8988T (cell line): Measurements from ENCODE around the gene SLC49A3.
"Not testable (repeated sequence)": the region's sequence is repeated elsewhere in the genome, so short reads cannot be mapped to it uniquely, and the experiment has no call there.

Experiments used
- DNase-seq: peaks from one replicate; pipeline ENCODE4 v3.0.0; 2011

Gene SLC49A3

DNA sequence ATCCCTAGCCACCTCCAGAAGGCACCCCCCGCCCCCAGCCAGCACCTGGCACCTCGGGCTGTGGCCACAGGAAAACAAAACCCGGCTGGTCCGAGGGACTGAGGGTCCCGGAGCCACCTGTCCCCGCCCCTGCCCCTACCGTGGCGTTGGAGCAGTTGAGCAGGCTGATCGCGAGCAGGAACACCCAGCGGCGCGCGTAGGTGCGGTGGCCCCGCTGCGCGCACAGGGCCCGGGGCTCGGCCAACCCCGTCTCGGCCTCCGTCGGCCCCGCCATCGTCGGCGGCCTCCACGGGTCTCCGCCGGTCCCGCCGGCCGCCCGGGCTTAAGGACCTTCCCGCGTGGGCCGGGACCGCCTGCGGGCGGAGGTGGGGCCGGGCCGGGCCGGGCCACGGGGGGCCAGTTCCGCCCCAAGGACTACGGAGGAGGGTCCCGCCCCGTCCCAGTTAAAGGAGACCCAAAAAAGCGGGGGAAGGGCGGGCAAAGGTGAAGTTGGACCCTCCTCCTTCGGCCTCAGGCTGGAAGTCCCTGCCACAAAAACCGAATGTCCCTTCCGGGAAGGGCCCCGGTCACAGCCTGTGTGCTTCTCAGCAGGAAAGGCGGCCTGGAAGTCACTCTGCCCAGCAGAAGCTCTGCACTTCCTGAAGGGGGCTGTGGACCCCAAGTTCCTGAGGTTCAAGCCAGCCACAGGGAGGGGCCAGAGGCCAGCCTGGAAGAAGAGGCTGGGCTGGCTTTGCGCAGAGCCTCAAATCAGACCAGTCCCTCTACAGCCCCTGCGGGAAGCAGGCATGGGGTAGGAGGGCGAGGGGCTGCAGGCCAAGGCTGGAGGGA is at the start of gene SLC49A3:
TSS of gene SLC49A3 (minus strand) at position 298 of the 828 bp plus-strand sequence. CDS start at position 274, 24 bp downstream.
- no peak for DNase-seq

- DNase-seq, result not testable (repeated sequence)
These were observed 47.6 kb upstream of the SLC49A3 start for GRCh38 chr4:736561-736960.

- no peak for DNase-seq
These were observed 46.6 kb upstream of the SLC49A3 start for GRCh38 chr4:735583-735982.

GRCh38 chr4:734951-735350 is 46.0 kb upstream of the SLC49A3 start:
- DNase-seq, result no peak

DNA sequence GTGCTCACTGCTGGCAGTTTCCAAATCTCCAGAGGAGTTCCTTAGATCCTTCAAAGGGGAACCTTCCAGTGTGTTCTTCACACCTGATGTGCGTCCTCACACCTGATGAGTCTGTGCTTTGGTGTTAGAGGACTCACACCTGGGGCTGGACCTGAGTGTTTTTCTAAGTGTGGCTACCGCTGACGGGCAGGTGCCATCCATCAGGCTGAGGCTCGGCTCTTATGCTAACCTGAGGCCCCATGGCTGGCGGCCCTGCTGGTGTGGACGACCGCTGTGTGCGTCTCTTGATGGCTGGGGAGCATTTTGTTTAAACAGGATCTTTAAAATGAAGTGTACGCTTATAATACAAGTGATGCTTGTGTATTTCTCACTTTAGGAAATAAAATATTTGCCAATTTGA is 45.1 kb upstream of the SLC49A3 start:
- no peak for DNase-seq

- DNase-seq, result no peak
These were observed 44.7 kb upstream of the SLC49A3 start for GRCh38 chr4:733631-733980.

- no peak for DNase-seq
These were observed 44.1 kb upstream of the SLC49A3 start for GRCh38 chr4:732911-733630.

DNA sequence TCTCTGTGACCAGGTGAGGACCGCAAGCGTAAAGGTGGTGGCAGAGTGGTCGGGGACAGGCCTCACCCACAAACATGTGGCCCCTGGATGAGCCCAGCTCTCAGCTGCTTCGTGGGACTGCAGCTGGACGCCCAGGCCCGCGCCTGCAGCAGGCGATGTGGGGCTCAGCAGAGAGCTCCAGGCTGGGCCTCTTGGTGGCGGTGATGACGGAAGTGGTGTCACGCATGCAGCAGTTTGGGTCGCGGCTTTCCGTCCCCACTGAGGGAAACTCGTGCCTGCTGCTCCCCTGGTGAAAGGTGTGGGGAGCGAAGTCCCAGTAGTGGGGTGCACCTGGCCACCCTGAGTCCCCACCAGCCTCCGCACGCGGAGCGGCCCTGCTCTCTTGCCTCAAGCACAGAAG is 43.5 kb upstream of the SLC49A3 start:
- no peak for DNase-seq

GRCh38 chr4:731954-732353 is 43.0 kb upstream of the SLC49A3 start:
- not testable (repeated sequence) for DNase-seq

DNA sequence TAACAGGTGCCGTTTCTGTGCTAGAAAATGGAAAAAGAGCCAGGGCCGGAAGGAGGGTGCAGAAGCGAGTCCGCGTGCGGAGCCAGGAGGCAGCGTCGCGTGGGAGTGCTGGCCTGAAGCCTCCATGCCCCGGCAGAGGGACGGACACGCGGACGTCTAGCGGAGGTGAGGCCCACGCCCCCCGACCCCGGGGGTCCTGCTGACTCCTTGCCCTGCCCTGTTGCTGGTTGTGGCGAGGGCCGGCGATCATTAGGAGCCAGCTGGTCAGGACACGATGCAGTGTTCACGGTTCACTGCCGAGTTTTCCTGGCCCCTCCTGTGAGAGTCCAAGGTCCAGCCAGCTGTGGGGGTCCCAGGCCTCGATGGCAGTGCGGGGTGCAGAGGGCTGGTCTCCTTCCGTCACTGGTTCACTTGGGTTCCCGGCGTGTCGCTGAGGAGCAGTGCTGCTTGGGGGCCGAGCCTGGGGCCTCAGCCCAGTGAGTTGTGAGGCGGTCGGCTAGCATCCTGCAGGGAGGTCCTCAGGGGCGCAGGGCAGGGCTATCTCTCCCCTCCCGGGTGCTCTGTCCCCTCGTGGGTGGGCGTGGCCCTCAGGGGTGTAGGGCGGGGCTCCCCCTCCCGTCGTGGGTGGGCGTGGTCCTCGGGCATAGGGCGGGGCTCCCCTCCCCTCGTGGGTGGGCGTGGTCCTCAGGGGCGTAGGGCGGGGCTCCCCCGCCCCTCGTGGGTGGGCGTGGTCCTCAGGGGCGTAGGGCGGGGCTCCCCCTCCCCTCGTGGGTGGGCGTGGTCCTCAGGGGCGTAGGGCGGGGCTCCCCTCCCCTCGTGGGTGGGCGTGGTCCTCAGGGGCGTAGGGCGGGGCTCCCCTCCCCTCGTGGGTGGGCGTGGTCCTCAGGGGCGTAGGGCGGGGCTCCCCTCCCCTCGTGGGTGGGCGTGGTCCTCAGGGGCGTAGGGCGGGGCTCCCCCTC is 42.3 kb upstream of the SLC49A3 start:
- DNase-seq, result not testable (repeated sequence)

DNA sequence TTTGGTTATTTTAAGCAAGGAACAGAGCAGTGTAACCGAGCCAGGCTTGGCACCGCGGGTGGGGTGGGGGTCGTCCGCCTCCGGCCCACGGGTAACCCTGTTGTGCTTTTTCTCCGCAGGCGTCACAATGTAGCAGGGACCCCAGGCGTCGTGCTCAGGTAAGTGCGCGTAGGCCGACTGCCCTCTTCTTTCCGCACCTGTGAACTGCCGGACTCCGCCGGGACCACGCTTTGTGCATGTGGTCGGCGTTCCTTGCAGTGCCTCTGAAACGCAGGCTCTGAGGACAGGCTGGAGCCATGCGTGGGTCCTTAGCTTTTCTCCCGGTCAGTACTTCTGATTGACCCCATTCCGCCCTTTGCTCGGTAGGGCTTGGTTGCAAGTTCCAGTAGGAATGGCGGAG is 41.6 kb upstream of the SLC49A3 start:
- DNase-seq, result no peak

- no peak for DNase-seq
These were observed 40.7 kb upstream of the SLC49A3 start for GRCh38 chr4:729336-730315.

GRCh38 chr4:727576-727975 is 38.6 kb upstream of the SLC49A3 start:
- DNase-seq, result no peak

- no peak for DNase-seq
These were observed 37.9 kb upstream of the SLC49A3 start for GRCh38 chr4:726838-727237.

GRCh38 chr4:726235-726787 is 37.4 kb upstream of the SLC49A3 start:
- no peak for DNase-seq

DNA sequence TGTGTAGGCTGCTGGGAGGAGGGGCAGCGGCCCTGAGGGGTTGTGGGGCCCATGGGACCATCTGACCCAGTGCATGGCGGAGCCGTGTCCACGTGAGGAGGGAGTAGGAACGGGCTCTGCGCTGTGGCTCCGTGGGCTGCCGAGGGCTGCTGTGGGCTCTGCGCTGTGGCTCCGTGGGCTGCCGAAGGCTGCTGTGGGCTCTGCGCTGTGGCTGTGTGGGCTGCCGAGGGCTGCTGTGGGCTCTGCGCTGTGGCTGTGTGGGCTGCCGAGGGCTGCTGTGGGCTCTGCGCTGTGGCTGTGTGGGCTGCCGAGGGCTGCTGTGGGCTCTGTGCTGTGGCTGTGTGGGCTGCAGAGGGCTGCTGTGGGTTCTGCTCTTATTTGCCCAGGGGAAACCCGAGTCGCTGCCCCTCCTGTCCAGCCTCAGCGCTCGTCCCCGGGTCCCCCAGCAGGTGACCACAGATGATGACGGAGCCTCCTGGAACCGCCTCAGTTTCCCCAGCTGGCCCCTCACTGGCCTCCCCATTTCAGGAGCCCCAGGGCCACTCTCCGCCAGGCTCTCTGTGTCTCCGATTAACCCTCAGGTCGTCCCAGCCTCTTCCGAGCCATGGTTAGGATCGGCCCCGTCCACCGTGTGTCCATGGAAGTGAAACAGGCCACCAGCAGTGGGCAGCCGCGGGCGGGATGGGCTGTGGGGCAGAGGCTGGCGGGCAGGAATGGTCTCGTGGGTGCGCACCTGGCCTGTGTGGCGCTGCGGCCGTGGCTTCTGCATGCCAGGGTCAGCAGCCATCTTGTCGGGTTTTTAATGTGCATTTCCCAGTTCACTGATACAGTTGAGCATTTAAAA is 36.7 kb upstream of the SLC49A3 start:
- no peak for DNase-seq

GRCh38 chr4:723751-724530 is 35.0 kb upstream of the SLC49A3 start:
- no peak for DNase-seq

GRCh38 chr4:722851-723360 is 34.0 kb upstream of the SLC49A3 start:
- DNase-seq, result no peak

DNA sequence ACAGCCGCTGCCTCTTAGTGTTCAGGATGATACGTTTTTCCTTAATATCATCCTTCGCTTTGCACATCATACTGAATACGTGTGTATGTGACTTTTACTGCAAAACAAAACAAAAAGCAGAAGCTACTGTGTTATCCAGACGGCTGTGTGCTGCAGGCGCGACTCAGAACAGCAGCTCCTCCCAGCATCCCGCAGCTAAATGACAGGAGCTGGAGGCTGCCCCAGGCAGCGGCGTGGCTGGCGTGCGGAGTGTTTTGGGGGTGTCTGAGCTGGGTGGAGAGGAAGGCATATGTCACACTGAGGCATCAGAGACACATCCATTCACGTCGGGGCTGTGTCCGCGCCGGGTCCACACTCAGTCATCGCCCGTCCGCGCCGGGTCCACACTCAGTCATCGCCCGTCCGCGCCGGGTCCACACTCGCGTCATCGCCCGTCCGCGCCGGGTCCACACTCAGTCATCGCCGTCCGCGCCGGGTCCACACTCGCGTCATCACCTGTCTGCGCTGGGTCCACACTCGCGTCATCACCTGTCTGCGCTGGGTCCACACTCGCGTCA is 33.3 kb upstream of the SLC49A3 start:
- DNase-seq, result no peak
